Activated T-helper 2 cell treated with anti-CD3 and anti-CD28 coated beads, Interferon-gamma antibody, Interleukin-2, Interleukin-4, amounts not matched to agents 10 μg/mL and 5 μg/mL and 100 μg/mL, durations not matched to agents 14 hours and 24 hours and 36 hours (primary cell): ENCODE data around the gene GTF3C5. TPM values are rescaled to one million over a fixed set of nuclear protein-coding genes. Genes with fewer than 3 reads are reported as not detected.

Experiments used
- DNase-seq: peaks from one replicate; pipeline ENCODE4 v3.0.0; 2021; ENCODE audit warnings: low spot score
- H3K27ac Mint-ChIP-seq: one replicate; pipeline ENCODE4 v1.8.0; 2021; ENCODE audit warnings: mixed read lengths
- H3K27me3 Mint-ChIP-seq: one replicate; pipeline ENCODE4 v1.8.0; 2021; ENCODE audit warnings: low read depth, mixed read lengths
- H3K36me3 Mint-ChIP-seq: one replicate; pipeline ENCODE4 v1.8.0; 2021; ENCODE audit warnings: low read depth, mixed read lengths
- H3K4me1 Mint-ChIP-seq: one replicate; pipeline ENCODE4 v1.8.0; 2021; ENCODE audit warnings: low read depth, mixed read lengths
- H3K4me3 Mint-ChIP-seq: one replicate; pipeline ENCODE4 v1.8.0; 2021; ENCODE audit warnings: low read depth, mild to moderate bottlenecking, moderate library complexity, mixed read lengths
- H3K9me3 Mint-ChIP-seq: one replicate; pipeline ENCODE4 v1.8.0; 2021; ENCODE audit warnings: mixed read lengths
- intact Hi-C: fragments of 100-400 bp; cut with micrococcal nuclease; formaldehyde crosslinking; loops from one replicate; pipeline ENCODE4 v1.15.1; 2023
- total RNA-seq: library from RNA; stranded (reverse); gene quantifications from 2 replicates; pipeline ENCODE4 v1.2.3, GENCODE V29; 2022

The GTF3C5 gene, protein sequence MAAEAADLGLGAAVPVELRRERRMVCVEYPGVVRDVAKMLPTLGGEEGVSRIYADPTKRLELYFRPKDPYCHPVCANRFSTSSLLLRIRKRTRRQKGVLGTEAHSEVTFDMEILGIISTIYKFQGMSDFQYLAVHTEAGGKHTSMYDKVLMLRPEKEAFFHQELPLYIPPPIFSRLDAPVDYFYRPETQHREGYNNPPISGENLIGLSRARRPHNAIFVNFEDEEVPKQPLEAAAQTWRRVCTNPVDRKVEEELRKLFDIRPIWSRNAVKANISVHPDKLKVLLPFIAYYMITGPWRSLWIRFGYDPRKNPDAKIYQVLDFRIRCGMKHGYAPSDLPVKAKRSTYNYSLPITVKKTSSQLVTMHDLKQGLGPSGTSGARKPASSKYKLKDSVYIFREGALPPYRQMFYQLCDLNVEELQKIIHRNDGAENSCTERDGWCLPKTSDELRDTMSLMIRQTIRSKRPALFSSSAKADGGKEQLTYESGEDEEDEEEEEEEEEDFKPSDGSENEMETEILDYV
- total RNA-seq = 81.6 and 89.7 TPM in 2 replicates

DNA sequence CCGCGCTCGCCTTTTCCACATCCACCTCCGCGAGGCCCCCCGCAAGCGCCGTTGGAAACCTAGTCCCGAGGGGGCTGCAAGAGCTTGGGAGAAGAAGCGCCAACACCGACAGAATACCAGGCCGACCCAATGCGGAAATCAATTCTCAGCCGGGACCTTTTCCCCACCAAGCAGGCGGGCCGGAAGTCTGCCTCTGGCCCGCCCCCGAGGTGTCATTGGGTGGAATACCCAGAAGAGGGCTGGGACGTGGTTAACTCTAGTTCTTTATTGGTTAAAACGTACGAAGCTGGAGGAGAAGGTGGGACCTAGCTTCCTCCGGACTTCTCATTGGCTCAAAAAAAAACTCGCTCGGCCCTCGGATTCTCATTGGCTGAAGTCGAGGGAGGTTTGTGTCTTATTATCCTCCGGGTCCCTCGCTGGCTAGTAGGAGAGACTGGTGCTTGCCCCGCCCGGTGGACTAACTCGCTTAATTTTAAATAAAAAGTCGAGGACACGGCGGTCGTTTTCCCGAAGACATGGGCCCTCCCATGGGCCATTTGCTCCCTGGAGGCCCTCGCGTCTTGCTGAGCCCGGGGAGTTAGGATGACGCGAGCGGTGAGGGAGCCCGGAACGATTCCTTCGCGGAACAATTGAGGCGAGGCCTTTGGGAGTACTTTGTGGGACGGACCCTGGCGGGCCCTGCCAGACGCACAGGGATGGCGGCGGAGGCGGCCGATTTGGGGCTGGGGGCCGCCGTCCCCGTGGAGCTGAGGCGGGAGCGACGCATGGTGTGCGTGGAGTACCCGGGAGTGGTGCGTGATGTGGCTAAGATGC, at the start of gene GTF3C5:
Gene GTF3C5, plus strand, starts transcription at position 681 of the 813 bp plus-strand sequence. Its CDS starts 15 bp downstream, at position 696.
- H3K36me3 Mint-ChIP-seq = peaks cover 27% of the 10 kb centered on the region
- peak within 1 kb of the TSS; percentile 96 for H3K27ac Mint-ChIP-seq
- peak; percentile 92 for DNase-seq
- no peaks in the 10 kb centered on the region for H3K27me3 Mint-ChIP-seq
- H3K4me1 Mint-ChIP-seq = peaks cover 31% of the 10 kb centered on the region
- intact Hi-C loops = loop anchor here (1.0 to 10.0 kb wide), 3 partner anchors 8 to 344 kb away; partner anchors contain the start of genes STKLD1 and SURF4
- peak within 1 kb of the TSS; percentile 98 for H3K4me3 Mint-ChIP-seq
- no peaks in the 10 kb centered on the region for H3K9me3 Mint-ChIP-seq

DNA sequence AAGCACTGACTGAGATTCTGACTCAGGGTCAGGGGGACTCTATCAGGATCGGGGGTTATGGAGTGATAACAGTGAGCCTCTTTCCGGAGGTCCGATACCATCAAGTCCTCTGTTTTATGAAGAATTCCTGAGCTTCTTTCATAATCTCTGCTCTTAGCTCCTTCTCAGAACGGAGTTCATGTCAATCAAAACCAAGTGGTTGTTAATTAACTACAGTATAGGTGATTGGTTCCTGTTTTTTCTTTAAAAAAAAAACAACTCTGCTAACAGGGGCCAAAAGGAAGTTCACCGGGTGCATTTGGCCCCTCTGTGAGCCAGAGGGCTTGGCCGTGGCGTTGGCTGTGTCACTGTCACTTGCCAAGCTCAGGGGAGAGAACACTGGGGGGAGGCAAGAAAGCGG, 48.3 kb upstream of the GTF3C5 start:
- H3K4me1 Mint-ChIP-seq = no peaks in the 10 kb centered on the region
- no peaks in the 10 kb centered on the region for H3K36me3 Mint-ChIP-seq
- no peak overlapping the region for H3K27ac Mint-ChIP-seq
- no peak overlapping the region for H3K4me3 Mint-ChIP-seq
- intact Hi-C loops = no loop called here
- H3K9me3 Mint-ChIP-seq = no peaks in the 10 kb centered on the region
- peaks cover 46% of the 10 kb centered on the region for H3K27me3 Mint-ChIP-seq
- DNase-seq = no peak

DNA sequence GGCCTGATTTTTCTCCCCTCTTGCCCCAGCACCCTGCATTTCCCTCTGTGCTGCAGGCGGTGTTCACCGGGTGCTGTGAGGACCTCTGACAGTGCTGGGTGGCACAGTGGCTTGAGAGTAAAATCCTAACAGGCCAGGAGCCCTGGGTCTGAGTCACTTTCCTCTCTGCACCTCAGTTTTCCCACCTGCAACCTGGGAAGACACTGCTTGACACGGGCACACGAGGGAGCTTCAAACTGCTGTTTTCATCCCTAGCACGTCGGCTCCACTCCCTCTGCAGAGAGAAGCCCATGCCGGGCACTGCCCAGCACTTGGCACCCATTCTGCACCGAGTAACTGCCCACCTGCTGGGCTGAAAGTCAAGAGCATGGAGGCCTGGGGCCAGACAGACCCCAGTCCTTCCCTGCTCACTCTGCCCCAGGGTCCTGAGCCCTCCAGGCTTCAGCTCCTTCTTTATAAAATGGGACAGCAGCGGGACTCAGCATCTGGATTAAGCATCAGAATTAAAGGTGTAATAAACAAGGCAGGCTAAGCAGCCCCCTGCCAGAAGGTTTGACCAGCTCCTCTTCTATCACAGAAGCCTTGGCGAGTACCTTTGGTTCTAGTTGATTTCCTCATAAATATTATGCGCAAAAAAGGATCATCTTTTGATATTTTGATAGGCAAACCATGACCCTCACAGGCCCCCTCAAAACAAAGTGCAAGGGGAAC, 47.2 kb upstream of the GTF3C5 start:
- peaks cover 36% of the 10 kb centered on the region for H3K27me3 Mint-ChIP-seq
- H3K4me3 Mint-ChIP-seq = no peak overlapping the region
- no peak for DNase-seq
- H3K4me1 Mint-ChIP-seq = no peaks in the 10 kb centered on the region
- no peaks in the 10 kb centered on the region for H3K36me3 Mint-ChIP-seq
- no peak overlapping the region for H3K27ac Mint-ChIP-seq
- no peaks in the 10 kb centered on the region for H3K9me3 Mint-ChIP-seq
- intact Hi-C loops = no loop called here

DNA sequence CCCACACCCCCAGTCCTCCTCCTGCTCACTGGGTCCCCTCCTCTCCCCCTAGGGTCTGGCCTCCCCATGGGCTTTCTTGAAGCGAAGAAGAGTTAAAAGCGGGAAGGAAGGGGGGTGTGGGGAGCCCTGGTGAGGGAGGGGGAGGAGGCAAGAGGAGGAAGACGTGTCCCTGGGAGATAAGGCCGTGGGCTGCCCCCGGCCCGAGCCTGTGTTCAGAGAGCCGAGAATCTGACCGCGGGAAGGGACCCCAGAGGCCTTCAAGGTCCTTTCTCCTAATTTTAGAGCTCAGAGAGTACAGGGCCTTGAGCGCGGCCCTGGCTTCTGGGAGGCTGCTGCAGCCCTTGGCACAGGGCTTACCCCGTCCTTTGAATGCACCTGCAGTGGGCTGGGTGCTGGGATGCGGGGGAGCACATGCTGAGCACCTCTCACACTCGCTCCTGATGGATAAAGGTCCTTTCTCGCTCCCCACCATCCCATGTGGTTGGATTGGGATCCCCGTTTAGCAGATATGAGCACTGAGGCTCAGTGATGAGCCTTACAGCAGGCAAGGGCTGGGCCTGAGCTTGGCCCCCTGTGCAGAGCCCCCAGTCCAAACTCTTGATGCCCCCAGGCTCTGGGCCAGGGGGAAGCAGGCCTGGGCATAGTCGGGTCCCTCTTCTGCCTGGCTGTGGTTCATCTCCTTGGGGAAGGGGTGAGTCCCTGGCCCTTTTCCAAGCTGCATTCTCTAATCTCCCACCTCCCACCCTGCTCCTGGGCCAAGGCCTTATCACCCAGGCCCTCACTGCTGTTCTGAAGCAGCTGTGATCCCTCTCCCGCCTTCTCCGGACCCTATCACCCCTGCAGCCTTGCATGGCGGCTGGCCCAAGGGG, 46.4 kb upstream of the GTF3C5 start:
- Mint-ChIP-seq H3K9me3 (no peaks in the 10 kb centered on the region), H3K27me3 (peaks cover 30% of the 10 kb centered on the region), H3K4me3 (no peak overlapping the region), H3K27ac (no peak overlapping the region), H3K36me3 (no peaks in the 10 kb centered on the region), H3K4me1 (no peaks in the 10 kb centered on the region)
- no peak for DNase-seq
- intact Hi-C loops = no loop called here

DNA sequence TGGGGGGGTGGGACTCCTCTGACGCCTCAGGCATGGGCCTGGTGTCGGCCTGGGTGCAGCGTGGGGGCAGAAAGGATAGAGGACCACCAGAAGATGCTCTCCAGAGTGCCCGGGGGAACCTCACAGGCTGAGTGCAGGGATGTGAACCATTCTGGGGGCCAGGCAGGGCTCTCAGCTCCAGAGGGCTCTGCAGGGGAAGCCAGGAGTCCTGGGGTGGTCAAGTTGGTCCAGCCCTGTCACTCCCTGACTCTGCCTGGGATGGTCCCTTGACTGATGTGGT, 45.8 kb upstream of the GTF3C5 start:
- intact Hi-C loops = no loop called here
- no peak overlapping the region for H3K27ac Mint-ChIP-seq
- H3K4me1 Mint-ChIP-seq = no peaks in the 10 kb centered on the region
- no peak for DNase-seq
- no peaks in the 10 kb centered on the region for H3K36me3 Mint-ChIP-seq
- H3K9me3 Mint-ChIP-seq = peaks cover 1% of the 10 kb centered on the region
- peaks cover 25% of the 10 kb centered on the region for H3K27me3 Mint-ChIP-seq
- H3K4me3 Mint-ChIP-seq = no peak overlapping the region

DNA sequence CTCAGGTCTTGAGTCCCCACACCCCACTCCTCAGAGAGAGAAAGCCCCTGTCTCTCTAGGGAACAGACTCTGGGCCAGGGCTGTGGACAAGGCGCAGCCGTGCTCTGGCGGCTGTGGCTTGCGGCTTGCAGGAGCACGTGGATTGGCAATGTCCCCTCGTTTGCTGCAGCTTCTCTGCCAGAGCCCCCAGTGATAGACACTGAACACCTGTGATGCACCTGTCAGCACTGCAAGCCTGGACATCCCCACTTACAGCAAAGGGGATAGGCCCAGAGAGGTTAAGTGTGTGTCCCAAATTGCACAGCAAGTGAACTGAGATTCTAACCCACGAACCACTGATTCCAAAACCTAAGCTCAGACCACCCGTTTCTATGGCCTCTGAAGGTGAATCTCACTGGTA, 45.3 kb upstream of the GTF3C5 start:
- Mint-ChIP-seq H3K9me3 (peaks cover 6% of the 10 kb centered on the region), H3K27me3 (peaks cover 24% of the 10 kb centered on the region), H3K4me3 (no peak overlapping the region), H3K36me3 (no peaks in the 10 kb centered on the region), H3K4me1 (no peaks in the 10 kb centered on the region), H3K27ac (no peak overlapping the region)
- DNase-seq = no peak
- intact Hi-C loops = no loop called here

DNA sequence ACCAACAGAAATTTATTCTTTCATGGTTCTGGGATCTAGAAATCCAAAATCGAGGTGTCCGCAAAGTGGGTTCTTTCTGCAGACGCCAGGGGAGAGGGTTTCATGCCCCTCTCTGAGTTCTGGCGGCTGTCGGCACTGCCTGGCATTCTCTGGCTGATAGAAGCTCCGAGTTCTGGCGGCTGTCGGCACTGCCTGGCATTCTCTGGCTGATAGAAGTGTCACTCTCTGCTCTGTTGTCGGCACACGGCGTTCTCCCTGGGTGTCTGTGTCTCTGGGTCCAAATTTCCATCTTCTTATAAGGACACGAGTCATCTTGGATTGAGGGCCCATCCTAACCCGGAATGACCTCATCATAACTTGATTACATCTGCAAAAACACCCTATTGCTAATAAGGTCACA, 44.7 kb upstream of the GTF3C5 start:
- Mint-ChIP-seq H3K27me3 (peaks cover 18% of the 10 kb centered on the region), H3K27ac (no peak overlapping the region), H3K36me3 (no peaks in the 10 kb centered on the region), H3K4me1 (no peaks in the 10 kb centered on the region), H3K4me3 (no peak overlapping the region), H3K9me3 (peaks cover 6% of the 10 kb centered on the region)
- no peak for DNase-seq
- intact Hi-C loops = no loop called here

DNA sequence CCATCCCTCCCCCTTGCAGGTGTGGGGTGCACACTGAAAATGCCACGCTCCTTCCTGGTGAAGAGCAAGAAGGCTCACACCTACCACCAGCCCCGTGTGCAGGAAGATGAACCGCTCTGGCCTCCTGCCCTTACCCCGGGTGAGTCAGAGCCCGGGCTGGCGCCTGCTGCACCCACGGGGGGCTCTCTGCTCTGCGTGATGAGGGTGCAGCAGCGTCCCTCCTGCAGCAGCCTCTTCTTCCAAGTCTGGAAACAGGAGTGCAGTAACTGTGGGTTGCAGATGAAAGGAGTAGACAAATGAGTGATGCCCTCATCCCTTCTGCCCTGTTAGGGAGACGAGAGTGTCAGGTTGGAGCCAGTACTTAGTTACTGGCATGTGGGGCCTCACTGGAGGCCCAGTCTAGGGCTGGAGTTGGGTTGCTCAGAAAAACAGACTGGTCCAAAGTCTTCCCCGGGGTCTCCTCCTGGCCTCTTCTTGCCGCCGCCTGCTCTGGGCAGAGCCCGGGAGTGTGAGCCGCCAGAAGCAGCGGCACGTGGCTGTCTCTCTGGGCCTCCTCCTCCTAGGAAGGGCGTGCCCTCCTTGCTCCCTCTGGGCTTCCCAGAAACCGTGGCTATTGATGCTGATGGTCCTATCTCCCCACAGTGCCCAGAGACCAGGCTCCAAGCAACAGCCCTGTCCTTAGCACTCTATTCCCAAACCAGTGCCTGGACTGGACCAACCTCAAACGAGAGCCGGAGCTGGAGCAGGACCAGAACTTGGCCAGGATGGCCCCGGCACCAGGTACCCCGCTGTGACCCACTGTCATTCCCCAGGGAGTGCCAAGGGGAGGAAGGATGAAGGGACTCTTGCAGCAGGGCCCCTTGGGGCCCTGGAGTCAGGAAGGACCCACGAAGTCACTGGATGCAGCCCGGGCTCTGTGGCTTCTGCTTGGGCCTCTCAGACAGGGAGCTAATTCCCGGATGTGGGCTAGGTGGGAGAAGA, 43.9 kb upstream of the GTF3C5 start:
- no peaks in the 10 kb centered on the region for H3K36me3 Mint-ChIP-seq
- peaks cover 13% of the 10 kb centered on the region for H3K27me3 Mint-ChIP-seq
- no peak overlapping the region for H3K27ac Mint-ChIP-seq
- peaks cover 6% of the 10 kb centered on the region for H3K9me3 Mint-ChIP-seq
- H3K4me1 Mint-ChIP-seq = no peaks in the 10 kb centered on the region
- DNase-seq = no peak
- no peak overlapping the region for H3K4me3 Mint-ChIP-seq
- intact Hi-C loops = no loop called here

DNA sequence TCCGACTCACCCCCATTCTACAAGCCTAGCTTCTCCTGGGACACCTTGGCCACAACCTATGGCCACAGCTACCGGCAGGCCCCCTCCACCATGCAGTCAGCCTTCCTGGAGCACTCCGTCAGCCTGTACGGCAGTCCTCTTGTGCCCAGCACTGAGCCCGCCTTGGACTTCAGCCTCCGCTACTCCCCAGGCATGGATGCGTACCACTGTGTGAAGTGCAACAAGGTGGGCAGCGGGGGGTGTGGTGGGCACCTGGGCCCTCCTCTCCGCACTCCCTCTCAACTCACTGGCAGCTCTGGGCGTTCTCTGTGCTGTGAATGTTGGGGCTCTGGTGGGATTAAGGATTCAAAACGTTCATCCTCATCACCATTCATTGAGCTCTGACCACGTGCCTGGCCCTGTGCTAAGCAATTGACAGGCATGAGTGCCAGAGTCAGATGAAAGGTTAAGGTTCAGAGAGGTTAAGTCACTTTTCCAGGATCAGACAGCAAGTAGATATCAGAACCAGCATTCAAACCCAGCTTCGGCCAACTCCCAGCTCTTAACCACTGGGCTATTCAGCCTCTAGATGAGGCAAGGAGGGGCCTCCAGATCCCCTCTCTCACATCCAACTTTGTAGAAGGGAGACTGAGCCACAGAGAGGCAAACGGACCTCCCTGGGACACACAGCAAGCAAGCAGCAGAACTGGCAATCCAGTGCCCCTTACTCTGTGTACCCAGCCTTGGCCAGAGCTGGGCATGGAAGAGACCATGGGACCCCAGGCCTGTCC, 42.4 kb upstream of the GTF3C5 start:
- peaks cover 6% of the 10 kb centered on the region for H3K9me3 Mint-ChIP-seq
- DNase-seq = no peak
- H3K4me1 Mint-ChIP-seq = peaks cover 1% of the 10 kb centered on the region
- H3K27ac Mint-ChIP-seq = no peak overlapping the region
- intact Hi-C loops = no loop called here
- H3K4me3 Mint-ChIP-seq = no peak overlapping the region
- peaks cover 15% of the 10 kb centered on the region for H3K27me3 Mint-ChIP-seq
- H3K36me3 Mint-ChIP-seq = no peaks in the 10 kb centered on the region

DNA sequence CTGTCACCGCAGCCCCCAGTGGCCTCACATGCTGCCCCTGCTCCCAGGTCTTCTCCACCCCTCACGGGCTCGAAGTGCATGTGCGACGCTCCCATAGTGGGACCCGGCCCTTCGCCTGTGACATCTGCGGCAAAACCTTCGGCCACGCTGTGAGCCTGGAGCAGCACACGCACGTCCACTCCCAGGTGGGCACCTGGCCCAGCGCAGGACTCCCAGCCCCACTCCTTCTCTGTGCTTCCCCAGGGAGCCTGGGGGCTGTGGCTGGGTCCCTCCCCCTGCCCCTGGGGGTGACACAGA, 41.8 kb upstream of the GTF3C5 start:
- no peak overlapping the region for H3K4me3 Mint-ChIP-seq
- H3K9me3 Mint-ChIP-seq = peaks cover 6% of the 10 kb centered on the region
- peaks cover 11% of the 10 kb centered on the region for H3K27me3 Mint-ChIP-seq
- H3K36me3 Mint-ChIP-seq = no peaks in the 10 kb centered on the region
- H3K27ac Mint-ChIP-seq = no peak overlapping the region
- intact Hi-C loops = no loop called here
- no peak for DNase-seq
- peaks cover 1% of the 10 kb centered on the region for H3K4me1 Mint-ChIP-seq

DNA sequence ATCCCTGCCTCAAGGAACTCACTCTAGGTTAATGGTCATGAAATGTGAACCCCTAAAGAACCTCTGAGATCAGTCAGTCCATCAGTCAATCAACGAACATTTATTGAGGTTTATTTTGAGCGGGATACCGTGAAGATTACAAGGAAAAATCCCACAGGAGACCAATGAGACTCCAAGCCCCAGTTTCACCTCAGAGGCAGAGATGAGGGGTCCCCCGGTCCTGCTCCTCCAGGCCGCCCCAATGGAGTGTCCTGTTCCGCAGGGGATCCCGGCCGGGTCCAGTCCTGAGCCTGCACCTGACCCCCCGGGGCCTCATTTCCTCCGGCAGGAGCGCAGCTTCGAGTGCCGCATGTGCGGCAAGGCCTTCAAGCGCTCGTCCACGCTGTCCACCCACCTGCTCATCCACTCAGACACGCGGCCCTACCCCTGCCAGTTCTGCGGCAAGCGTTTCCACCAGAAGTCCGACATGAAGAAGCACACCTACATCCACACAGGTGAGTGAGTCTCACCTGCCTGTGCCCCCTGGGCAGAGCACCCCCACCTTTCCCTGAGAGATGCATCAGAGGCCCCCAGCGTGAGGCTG, 41.3 kb upstream of the GTF3C5 start:
- peaks cover 3% of the 10 kb centered on the region for H3K4me1 Mint-ChIP-seq
- intact Hi-C loops = no loop called here

More for the DNA sequence above, 41.3 kb upstream of the GTF3C5 start:
- Mint-ChIP-seq H3K4me3 (no peak overlapping the region), H3K9me3 (peaks cover 6% of the 10 kb centered on the region), H3K27ac (no peak overlapping the region), H3K36me3 (no peaks in the 10 kb centered on the region), H3K27me3 (peaks cover 11% of the 10 kb centered on the region)
- DNase-seq = no peak
